Hepatocyte (in vitro differentiated cells): ENCODE measurements around the gene HK3.

Experiments
- CTCF ChIP-seq: fragments of 200-600 bp; sonication (generic); IDR thresholded peaks from 2 replicates; pipeline ENCODE4 v1.5.1; 2016; ENCODE audit warnings: antibody characterized with exemption, mild to moderate bottlenecking; ENCODE audit not compliant: poor library complexity
- EZH2 ChIP-seq: fragments of 200-600 bp; sonication (generic); IDR thresholded peaks from 2 replicates; pipeline ENCODE4 v1.6.1; 2016; ENCODE audit warnings: antibody characterized with exemption, mild to moderate bottlenecking, borderline replicate concordance
- EZH2phosphoT487 ChIP-seq: fragments of 200-600 bp; sonication (generic); IDR thresholded peaks from one replicate; pipeline ENCODE4 v1.6.1; 2018; ENCODE audit warnings: antibody characterized with exemption, mild to moderate bottlenecking, low read depth, moderate library complexity; ENCODE audit not compliant: unreplicated experiment, severe bottlenecking

- TF ChIP-seq CTCF (no peak), EZH2 (no peak), EZH2phosphoT487 (no peak)
These were observed 42.8 kb upstream of the HK3 start for GRCh38 chr5:176941951-176942350.
